Large intestine (tissue), 3 donors: ENCODE data around the gene NR2F1. TPM values are rescaled to one million over a fixed set of nuclear protein-coding genes. Genes with fewer than 3 reads are reported as not detected.
A peak's percentile ranks its signal among the peaks of the same experiment; 100 is the strongest.

ENCODE experiments used
- DNase-seq, 2 donors: peaks; one replicate each; pipeline versions ENCODE4 v3.0.0 to v3.0.0-alpha.2; 2013
- H3K27ac ChIP-seq: one replicate; pipeline ENCODE4 v1.5.1; 2013; ENCODE audit warnings: low read length
- H3K27me3 ChIP-seq: 2 replicates; pipeline ENCODE4 v1.6.1; 2013; ENCODE audit warnings: low read length; ENCODE audit not compliant: control insufficient read depth, insufficient read depth
- H3K36me3 ChIP-seq: 2 replicates; pipeline ENCODE4 v1.6.1; 2013; ENCODE audit warnings: low read length; ENCODE audit not compliant: control insufficient read depth, insufficient read depth
- H3K4me1 ChIP-seq: one replicate; pipeline ENCODE4 v1.6.1; 2013; ENCODE audit warnings: low read length; ENCODE audit not compliant: control insufficient read depth, insufficient read depth
- H3K4me3 ChIP-seq: one replicate; pipeline ENCODE4 v1.5.1; 2013; ENCODE audit warnings: low read length
- H3K9me3 ChIP-seq: one replicate; pipeline ENCODE4 v1.6.1; 2013; ENCODE audit warnings: mild to moderate bottlenecking, low read depth, low read length, moderate library complexity; ENCODE audit not compliant: control insufficient read depth
- WGBS: methylation state at CpG from one replicate; pipeline ENCODE4 v1.1.5; 2013; ENCODE audit warnings: low lambda C conversion rate; ENCODE audit not compliant: insufficient coverage; 5-methylcytosine and 5-hydroxymethylcytosine counted together
- polyA plus RNA-seq: library from polyadenylated mRNA; unstranded; fragments of 120-200 nt; gene quantifications from one replicate; pipeline ENCODE4 v1.2.1, GENCODE V29; 2013

The NR2F1 gene
- polyA plus RNA-seq, 1 donor = 7.6 TPM

GRCh38 chr5:93585041-93585766, 2.2 kb downstream of the NR2F1 start:
- no peak overlapping the region for H3K27ac ChIP-seq

GRCh38 chr5:93585767-93586385, 2.9 kb downstream of the NR2F1 start:
- Histone ChIP-seq H3K27me3 (peaks cover 83% of the 10 kb centered on the region), H3K4me1 (peaks cover 15% of the 10 kb centered on the region), H3K4me3 (peak overlapping the region; percentile 40), H3K9me3 (peaks cover 15% of the 10 kb centered on the region), H3K27ac (no peak overlapping the region), H3K36me3 (no peaks in the 10 kb centered on the region)
- WGBS = 31% methylated on average over 2 of the region's 13 CpGs
- no peak for DNase-seq

More at GRCh38 chr5:93585041-93585766, 2.2 kb downstream of the NR2F1 start:
- no CpG with 5 or more reads among the region's 70 CpGs for WGBS
- DNase-seq = peak in 1 of 2 donors; percentile 57
- Histone ChIP-seq H3K4me3 (peak overlapping the region; percentile 40), H3K9me3 (peaks cover 18% of the 10 kb centered on the region), H3K36me3 (no peaks in the 10 kb centered on the region), H3K4me1 (peaks cover 22% of the 10 kb centered on the region), H3K27me3 (peaks cover 83% of the 10 kb centered on the region)

DNA sequence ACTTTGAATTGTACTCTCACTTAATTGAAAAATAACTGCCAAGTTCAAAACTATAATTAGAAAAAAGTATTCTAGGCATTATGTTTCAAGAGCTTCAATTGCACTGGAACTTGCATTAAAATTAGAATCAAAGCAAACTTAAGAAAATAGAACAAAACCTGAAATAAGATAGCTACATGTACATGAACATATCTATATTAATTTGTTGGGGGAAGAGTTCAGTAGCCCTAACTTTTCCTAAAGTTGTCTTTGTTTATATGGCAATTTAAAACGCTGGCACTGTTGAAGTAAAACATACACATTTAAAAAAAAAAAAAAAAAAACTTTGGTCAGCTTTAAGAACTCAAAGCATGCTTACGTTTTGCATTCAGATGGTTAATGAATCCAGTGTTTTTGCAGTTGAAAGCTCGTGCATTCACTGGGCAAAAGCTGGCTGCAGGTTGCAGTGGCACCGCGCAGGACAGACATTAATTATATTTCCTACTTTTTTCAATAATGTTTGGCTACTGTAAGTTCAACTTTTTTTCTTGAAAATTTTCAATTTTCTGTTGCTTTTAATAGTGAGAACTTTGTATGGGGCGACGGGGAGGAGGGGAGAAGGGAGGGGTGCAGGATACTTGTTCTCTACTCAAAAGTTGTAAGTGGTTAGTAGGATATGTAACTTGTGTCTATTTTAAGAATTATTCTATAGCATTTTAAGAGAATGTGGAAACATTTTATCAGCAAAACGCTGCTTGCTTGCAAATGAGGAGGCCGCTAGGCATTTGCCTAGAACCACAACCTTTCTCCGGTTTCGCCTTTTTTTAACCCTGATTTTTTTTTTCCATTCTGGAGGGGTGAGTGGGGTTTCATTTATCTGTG, 3.9 kb downstream of the NR2F1 start:
- 80% methylated on average over 2 of the region's 11 CpGs for WGBS
- Histone ChIP-seq H3K4me3 (no peak overlapping the region), H3K9me3 (peaks cover 9% of the 10 kb centered on the region), H3K36me3 (peaks cover 3% of the 10 kb centered on the region), H3K27me3 (peaks cover 86% of the 10 kb centered on the region), H3K27ac (no peak overlapping the region), H3K4me1 (peaks cover 15% of the 10 kb centered on the region)
- DNase-seq = no peak

DNA sequence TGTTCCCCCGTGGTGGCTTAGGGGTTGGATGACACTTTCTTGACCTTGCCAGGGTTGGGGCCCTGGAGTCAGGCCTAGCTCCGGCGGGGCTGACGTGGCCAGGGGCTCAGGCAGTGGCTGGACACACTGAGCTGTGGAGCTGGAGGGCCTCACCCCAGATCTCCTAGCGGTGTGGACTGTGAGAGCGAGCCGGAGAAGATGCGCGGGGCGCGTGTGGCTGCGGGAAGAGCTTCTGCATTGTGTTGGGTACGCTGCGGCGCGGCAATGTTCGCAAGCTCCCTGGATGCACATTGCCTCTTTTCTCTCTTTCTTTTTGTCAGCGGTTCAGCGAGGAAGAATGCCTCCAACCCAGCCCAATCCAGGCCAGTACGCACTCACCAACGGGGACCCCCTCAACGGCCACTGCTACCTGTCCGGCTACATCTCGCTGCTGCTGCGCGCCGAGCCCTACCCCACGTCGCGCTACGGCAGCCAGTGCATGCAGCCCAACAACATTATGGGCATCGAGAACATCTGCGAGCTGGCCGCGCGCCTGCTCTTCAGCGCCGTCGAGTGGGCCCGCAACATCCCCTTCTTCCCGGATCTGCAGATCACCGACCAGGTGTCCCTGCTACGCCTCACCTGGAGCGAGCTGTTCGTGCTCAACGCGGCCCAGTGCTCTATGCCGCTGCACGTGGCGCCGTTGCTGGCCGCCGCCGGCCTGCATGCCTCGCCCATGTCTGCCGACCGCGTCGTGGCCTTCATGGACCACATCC, 4.8 kb downstream of the NR2F1 start:
- peak in 1 of 2 donors; percentile 48 for DNase-seq
- Histone ChIP-seq H3K4me3 (no peak overlapping the region), H3K4me1 (peaks cover 12% of the 10 kb centered on the region), H3K9me3 (peaks cover 9% of the 10 kb centered on the region), H3K27ac (no peak overlapping the region), H3K36me3 (peaks cover 3% of the 10 kb centered on the region), H3K27me3 (peaks cover 85% of the 10 kb centered on the region)
- WGBS = no CpG with 5 or more reads among the region's 59 CpGs

DNA sequence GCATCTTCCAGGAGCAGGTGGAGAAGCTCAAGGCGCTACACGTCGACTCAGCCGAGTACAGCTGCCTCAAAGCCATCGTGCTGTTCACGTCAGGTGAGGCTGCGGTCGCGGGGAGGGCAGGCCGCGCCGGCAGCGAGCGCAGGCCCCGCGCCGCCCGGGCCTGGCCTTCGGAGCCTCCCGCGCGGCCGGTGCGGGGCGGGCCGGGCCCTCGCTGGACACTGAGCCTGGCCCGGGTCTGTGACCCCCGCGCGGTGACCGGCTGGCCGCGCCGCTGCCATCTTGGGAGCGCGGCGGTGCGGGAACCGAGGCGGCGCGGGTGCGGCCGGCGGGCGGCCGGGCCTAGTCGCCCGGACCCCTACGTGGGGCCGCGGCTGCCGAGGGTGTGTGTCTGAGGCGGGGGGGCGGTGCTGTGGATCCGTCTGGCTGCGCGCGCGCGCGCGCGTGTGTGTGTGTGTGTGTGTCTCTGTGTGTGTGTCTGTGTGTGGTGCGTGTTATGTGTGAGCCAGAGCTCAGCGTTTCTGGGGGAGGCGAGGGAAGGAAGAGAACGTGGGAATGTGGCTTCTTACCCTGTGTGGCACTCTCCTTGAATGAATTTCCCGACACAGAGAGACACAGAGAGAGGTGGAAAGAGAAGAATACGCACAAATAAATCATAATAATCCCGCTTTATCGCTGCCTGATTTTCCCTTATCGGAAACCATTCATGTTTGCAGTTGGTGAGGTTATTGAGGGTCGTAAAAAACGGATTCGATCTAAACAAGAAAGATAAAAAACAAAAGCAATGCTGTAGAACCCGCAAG, 5.5 kb downstream of the NR2F1 start:
- Histone ChIP-seq H3K36me3 (peaks cover 3% of the 10 kb centered on the region), H3K9me3 (peaks cover 9% of the 10 kb centered on the region), H3K27ac (no peak overlapping the region), H3K4me1 (peaks cover 5% of the 10 kb centered on the region), H3K27me3 (peaks cover 85% of the 10 kb centered on the region), H3K4me3 (no peak overlapping the region)
- WGBS = 26% methylated on average over 6 of the region's 78 CpGs
- DNase-seq = no peak

DNA sequence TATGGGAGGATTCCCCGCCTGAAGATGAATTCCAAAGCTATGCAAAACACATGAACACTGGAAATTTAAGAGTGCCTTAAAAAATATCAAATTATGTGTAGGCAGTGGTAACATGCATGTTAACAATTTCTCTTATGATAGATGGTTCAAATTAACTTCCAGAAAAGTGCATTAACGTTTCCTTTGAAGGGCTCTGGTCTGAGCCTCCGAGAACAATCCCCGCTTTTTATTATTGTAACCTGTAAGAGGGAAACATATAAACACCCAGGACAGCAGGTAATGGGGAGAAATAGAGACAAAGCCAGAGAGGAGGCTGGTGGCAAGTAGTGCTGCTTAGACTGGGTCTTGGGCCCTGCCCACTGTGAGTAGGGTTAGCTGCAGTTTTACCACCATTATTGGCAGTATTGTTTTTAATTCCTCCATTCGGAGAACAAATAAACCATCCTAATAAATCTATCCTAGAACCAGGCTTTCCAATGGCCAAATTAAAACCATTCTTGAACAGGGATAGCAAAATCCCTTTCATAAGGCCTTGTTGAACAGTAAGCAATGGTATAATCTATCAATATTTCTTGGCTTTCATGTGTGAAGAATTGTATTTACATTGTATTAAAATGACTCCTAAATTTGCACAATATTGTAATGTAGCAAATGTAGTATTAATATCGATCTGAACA, 6.3 kb downstream of the NR2F1 start:
- peaks cover 2% of the 10 kb centered on the region for H3K4me1 ChIP-seq
- no peak overlapping the region for H3K27ac ChIP-seq
- no peak overlapping the region for H3K4me3 ChIP-seq
- peaks cover 87% of the 10 kb centered on the region for H3K27me3 ChIP-seq
- peaks cover 5% of the 10 kb centered on the region for H3K36me3 ChIP-seq
- no peak for DNase-seq
- WGBS = no CpG with 5 or more reads among the region's 6 CpGs
- H3K9me3 ChIP-seq = peaks cover 11% of the 10 kb centered on the region

GRCh38 chr5:93589829-93590215, 6.8 kb downstream of the NR2F1 start:
- Histone ChIP-seq H3K27ac (no peak overlapping the region), H3K27me3 (peaks cover 92% of the 10 kb centered on the region), H3K9me3 (peaks cover 14% of the 10 kb centered on the region), H3K4me1 (peaks cover 2% of the 10 kb centered on the region), H3K36me3 (peaks cover 5% of the 10 kb centered on the region), H3K4me3 (no peak overlapping the region)
- WGBS = 60% methylated on average over 1 of the region's 2 CpGs
- DNase-seq = no peak

GRCh38 chr5:93590493-93590892, 7.5 kb downstream of the NR2F1 start:
- no peak overlapping the region for H3K4me3 ChIP-seq
- WGBS = no CpG with 5 or more reads among the region's 3 CpGs
- H3K9me3 ChIP-seq = peaks cover 17% of the 10 kb centered on the region
- H3K4me1 ChIP-seq = peaks cover 2% of the 10 kb centered on the region
- H3K27me3 ChIP-seq = peaks cover 95% of the 10 kb centered on the region
- peaks cover 5% of the 10 kb centered on the region for H3K36me3 ChIP-seq
- no peak for DNase-seq
- H3K27ac ChIP-seq = no peak overlapping the region

DNA sequence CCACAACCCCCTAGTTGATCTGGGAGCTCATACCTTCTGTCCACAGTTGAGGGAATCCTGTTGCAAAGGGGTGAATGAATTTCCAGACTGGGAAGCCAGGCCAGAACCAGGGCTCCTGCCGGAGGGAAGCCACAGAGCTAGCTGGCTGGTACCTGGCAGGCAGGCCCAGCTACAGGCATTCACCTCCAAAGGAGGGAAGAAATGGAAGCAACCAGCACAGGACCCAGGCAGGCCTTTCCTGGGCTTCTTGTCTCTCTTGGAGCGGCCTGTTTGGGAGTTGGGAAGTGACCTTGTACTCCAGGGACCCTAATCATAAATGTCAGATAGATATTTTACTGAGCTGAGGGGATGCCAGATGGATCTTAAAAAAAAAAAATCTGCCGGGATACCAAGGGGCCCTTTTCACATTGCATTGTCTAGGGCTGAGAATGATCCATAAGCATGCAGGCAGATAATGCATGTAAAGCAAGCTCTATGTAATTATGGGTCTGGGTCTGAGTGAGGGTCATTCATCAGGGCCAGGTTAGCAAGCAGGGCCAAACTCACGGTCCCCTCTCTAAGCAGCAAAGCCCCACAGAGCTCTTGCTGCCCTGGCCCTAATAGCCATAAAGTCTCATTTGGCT, 8.4 kb downstream of the NR2F1 start:
- 80% methylated on average over 1 of the region's 4 CpGs for WGBS
- peaks cover 2% of the 10 kb centered on the region for H3K4me1 ChIP-seq
- peaks cover 95% of the 10 kb centered on the region for H3K27me3 ChIP-seq
- peaks cover 20% of the 10 kb centered on the region for H3K9me3 ChIP-seq
- no peak overlapping the region for H3K27ac ChIP-seq
- peaks cover 5% of the 10 kb centered on the region for H3K36me3 ChIP-seq
- H3K4me3 ChIP-seq = no peak overlapping the region
- DNase-seq = no peak
